Fibroblast of lung (primary cell): ENCODE measurements around the gene UMAD1. TPM values are rescaled to one million over a fixed set of nuclear protein-coding genes. Genes with fewer than 3 reads are reported as not detected.

Experiments
- DNase-seq, 2 donors: peaks; one replicate each; pipeline versions ENCODE4 v3.0.0 to v3.0.0-alpha.2; 2010; ENCODE audit warnings: low read depth in 2 of 2
- H2AFZ ChIP-seq: 2 replicates; pipeline ENCODE4 v1.5.1; 2012; ENCODE audit warnings: low read length, control low read depth, inconsistent platforms
- H3K27ac ChIP-seq: 2 replicates; pipeline ENCODE4 v1.5.1; 2011; ENCODE audit warnings: low read length, control low read depth; ENCODE audit not compliant: insufficient read depth
- H3K27me3 ChIP-seq: 2 replicates; pipeline ENCODE4 v1.5.1; 2011; ENCODE audit warnings: mild to moderate bottlenecking, low read length; ENCODE audit not compliant: control insufficient read depth, insufficient read depth
- H3K36me3 ChIP-seq: 2 replicates; pipeline ENCODE4 v1.5.1; 2011; ENCODE audit warnings: low read length; ENCODE audit not compliant: control insufficient read depth, insufficient read depth
- H3K4me1 ChIP-seq: 2 replicates; pipeline ENCODE4 v1.5.1; 2011; ENCODE audit warnings: low read length; ENCODE audit not compliant: control insufficient read depth, insufficient read depth; ENCODE audit errors: extremely low read depth
- H3K4me2 ChIP-seq: 2 replicates; pipeline ENCODE4 v1.5.1; 2011; ENCODE audit warnings: low read length, control low read depth; ENCODE audit not compliant: insufficient read depth; ENCODE audit errors: extremely low read depth
- H3K4me3 ChIP-seq, 4 experiments: fragments of 200-600 bp in 1 of 4; sonication (generic) in 1 of 4; replicated peaks in 1 of 4; 2 replicates each; pipeline ENCODE4 v1.5.1; 2011 to 2016; ENCODE audit warnings: low read length in 4 of 4, low read depth in 3 of 4, mild to moderate bottlenecking in 3 of 4, control low read depth in 2 of 4, inconsistent platforms in 1 of 4, mixed read lengths in 1 of 4; ENCODE audit not compliant: insufficient read depth in 1 of 4; ENCODE audit errors: control extremely low read depth in 1 of 4
- H3K79me2 ChIP-seq: 2 replicates; pipeline ENCODE4 v1.5.1; 2012; ENCODE audit warnings: mild to moderate bottlenecking, low read length, inconsistent platforms; ENCODE audit not compliant: control insufficient read depth, insufficient read depth
- H3K9ac ChIP-seq: 2 replicates; pipeline ENCODE4 v1.5.1; 2011; ENCODE audit warnings: mild to moderate bottlenecking, low read length, control low read depth; ENCODE audit not compliant: insufficient read depth
- H3K9me3 ChIP-seq: 2 replicates; pipeline ENCODE4 v1.5.1; 2012; ENCODE audit warnings: low read depth, low read length; ENCODE audit not compliant: control insufficient read depth, insufficient read depth
- H4K20me1 ChIP-seq: 2 replicates; pipeline ENCODE4 v1.5.1; 2011; ENCODE audit warnings: low read length; ENCODE audit not compliant: control insufficient read depth, insufficient read depth; ENCODE audit errors: extremely low read depth
- EZH2 ChIP-seq: IDR thresholded peaks from 2 replicates; pipeline ENCODE4 v1.5.1; 2012; ENCODE audit warnings: low read length, control low read depth, mild to moderate bottlenecking; ENCODE audit errors: missing control alignments
- polyA plus RNA-seq, 2 donors: library from polyadenylated mRNA; depleted of rRNA in 1 of 2; stranded (reverse) in 1 of 2; unstranded in 1 of 2; fragments of >200 nt; gene quantifications; 2 replicates each; pipeline ENCODE4 v1.2.1, GENCODE V29; 2011 to 2012; ENCODE audit warnings: missing spikeins in 1 of 2
- total RNA-seq: library from RNA; depleted of rRNA; stranded (reverse); fragments of >200 nt; gene quantifications from 2 replicates; pipeline ENCODE4 v1.2.1, GENCODE V29; 2014
- TF ChIP-seq, protein P1 (sequence below), 2 donors: IDR thresholded peaks in 1 of 2; conservative IDR thresholded peaks in 1 of 2; 1 replicate in 1 of 2; 2 replicates in 1 of 2; pipeline ENCODE4 v1.5.1; 2011 to 2012; ENCODE audit warnings: low read length in 2 of 2, control low read depth in 1 of 2, inconsistent platforms in 1 of 2, low read depth in 1 of 2, mild to moderate bottlenecking in 1 of 2

The UMAD1 gene
- total and polyA plus RNA-seq, 2 donors (not counting 1 experiment from before 2014, with no cell fraction given) = 12.4 to 19.8 TPM

DNA sequence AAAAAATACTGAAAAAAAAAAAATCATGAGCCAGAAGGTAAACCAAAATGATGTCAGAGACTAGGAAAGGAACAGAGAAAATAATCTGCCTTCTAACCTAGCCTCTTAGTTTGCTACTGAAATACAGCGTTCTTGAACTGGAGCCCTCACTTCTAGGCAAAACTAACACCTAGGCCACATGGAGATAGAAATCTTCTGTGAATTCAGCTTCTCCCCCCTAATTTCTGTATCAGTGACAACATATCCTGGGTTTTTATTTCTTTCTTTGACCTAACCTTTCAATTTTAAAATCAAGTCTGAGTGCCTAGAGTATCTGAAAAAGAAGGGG, 228.0 kb downstream of the UMAD1 start:
- no peaks in the 10 kb centered on the region for H3K36me3 ChIP-seq
- TF ChIP-seq EZH2 = no peak
- TF ChIP-seq, protein P1, sequence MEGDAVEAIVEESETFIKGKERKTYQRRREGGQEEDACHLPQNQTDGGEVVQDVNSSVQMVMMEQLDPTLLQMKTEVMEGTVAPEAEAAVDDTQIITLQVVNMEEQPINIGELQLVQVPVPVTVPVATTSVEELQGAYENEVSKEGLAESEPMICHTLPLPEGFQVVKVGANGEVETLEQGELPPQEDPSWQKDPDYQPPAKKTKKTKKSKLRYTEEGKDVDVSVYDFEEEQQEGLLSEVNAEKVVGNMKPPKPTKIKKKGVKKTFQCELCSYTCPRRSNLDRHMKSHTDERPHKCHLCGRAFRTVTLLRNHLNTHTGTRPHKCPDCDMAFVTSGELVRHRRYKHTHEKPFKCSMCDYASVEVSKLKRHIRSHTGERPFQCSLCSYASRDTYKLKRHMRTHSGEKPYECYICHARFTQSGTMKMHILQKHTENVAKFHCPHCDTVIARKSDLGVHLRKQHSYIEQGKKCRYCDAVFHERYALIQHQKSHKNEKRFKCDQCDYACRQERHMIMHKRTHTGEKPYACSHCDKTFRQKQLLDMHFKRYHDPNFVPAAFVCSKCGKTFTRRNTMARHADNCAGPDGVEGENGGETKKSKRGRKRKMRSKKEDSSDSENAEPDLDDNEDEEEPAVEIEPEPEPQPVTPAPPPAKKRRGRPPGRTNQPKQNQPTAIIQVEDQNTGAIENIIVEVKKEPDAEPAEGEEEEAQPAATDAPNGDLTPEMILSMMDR (conservative IDR thresholded peaks at IDR 0.05 in 1 of 2, IDR thresholded peaks at IDR 0.05 in 1 of 2; ENCODE audit: low read depth in 1 of 2, low read length in 2 of 2) = no peak
- no peak overlapping the region for H3K9ac ChIP-seq
- H3K79me2 ChIP-seq = no peaks in the 10 kb centered on the region
- no peak for DNase-seq
- H4K20me1 ChIP-seq = no peaks in the 10 kb centered on the region
- no peaks in the 10 kb centered on the region for H3K9me3 ChIP-seq
- no peak overlapping the region for H3K4me3 ChIP-seq
- no peak overlapping the region for H3K4me2 ChIP-seq
- no peaks in the 10 kb centered on the region for H3K4me1 ChIP-seq
- H2AFZ ChIP-seq = no peak overlapping the region
- no peak overlapping the region for H3K27ac ChIP-seq
- H3K27me3 ChIP-seq = no peaks in the 10 kb centered on the region

DNA sequence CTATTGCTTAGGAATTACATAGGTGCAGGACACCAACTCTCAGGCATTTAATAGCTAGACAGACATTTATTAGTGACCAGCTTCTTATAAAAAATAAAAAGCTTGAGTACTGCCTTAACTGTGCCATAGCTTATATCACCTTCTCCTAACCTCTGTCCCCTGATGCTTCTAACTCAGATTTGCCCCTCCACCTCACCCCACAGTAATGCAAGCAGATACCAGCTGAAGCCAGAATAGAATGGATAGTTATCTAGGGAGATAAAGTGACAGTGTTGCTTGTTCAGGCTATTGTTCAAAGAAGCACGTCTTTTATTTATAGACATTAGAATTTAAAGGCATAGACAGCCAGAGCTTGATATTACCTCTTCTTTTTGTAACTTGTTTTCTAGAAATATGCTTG, 228.5 kb downstream of the UMAD1 start:
- no peak overlapping the region for H3K4me2 ChIP-seq
- no peak for DNase-seq
- H3K27ac ChIP-seq = no peak overlapping the region
- TF ChIP-seq EZH2 = no peak
- no peaks in the 10 kb centered on the region for H3K36me3 ChIP-seq
- no peaks in the 10 kb centered on the region for H3K27me3 ChIP-seq
- H3K9me3 ChIP-seq = no peaks in the 10 kb centered on the region
- H3K4me3 ChIP-seq = no peak overlapping the region
- no peaks in the 10 kb centered on the region for H3K79me2 ChIP-seq
- H4K20me1 ChIP-seq = no peaks in the 10 kb centered on the region
- H3K4me1 ChIP-seq = no peaks in the 10 kb centered on the region
- H3K9ac ChIP-seq = no peak overlapping the region
- no peak overlapping the region for H2AFZ ChIP-seq

DNA sequence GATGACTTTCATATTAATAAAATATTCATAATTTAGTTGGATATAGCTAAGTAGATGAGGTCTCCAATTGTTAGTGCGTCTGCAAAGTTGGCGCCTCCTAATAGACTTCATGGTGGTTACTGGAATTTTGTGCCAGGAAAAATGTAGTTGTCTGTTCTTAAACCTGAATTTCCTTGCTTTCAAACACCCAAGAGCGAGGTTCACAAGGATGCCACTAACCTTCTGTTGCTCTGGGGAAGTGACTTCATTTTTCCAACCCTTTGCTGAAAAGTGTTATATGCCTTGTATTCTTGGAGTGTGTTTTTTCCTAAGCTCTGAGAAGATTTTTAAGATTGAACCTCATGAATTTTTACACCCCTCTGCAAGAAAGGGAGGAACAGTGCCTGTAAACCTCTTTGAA, 229.1 kb downstream of the UMAD1 start:
- no peak overlapping the region for H3K4me2 ChIP-seq
- no peak for DNase-seq
- H4K20me1 ChIP-seq = no peaks in the 10 kb centered on the region
- H3K9ac ChIP-seq = no peak overlapping the region
- no peak overlapping the region for H2AFZ ChIP-seq
- H3K9me3 ChIP-seq = no peaks in the 10 kb centered on the region
- no peaks in the 10 kb centered on the region for H3K4me1 ChIP-seq
- no peak overlapping the region for H3K27ac ChIP-seq
- H3K4me3 ChIP-seq = no peak overlapping the region
- H3K36me3 ChIP-seq = no peaks in the 10 kb centered on the region
- TF ChIP-seq, protein P1 (conservative IDR thresholded peaks at IDR 0.05 in 1 of 2, IDR thresholded peaks at IDR 0.05 in 1 of 2; ENCODE audit: low read depth in 1 of 2, low read length in 2 of 2) = no peak
- no peak for TF ChIP-seq EZH2
- H3K79me2 ChIP-seq = no peaks in the 10 kb centered on the region
- no peaks in the 10 kb centered on the region for H3K27me3 ChIP-seq
